OCI-LY1 (cell line): Measurements from ENCODE around the gene OXNAD1.

Experiments
- H2AFZ ChIP-seq: fragments of 200-600 bp; sonication (generic), shearing (Covaris generic); 2 replicates; pipeline ENCODE4 v1.6.0; 2014; ENCODE audit warnings: antibody characterized with exemption, mild to moderate bottlenecking, low read length
- H3F3A ChIP-seq: fragments of 200-600 bp; sonication (generic), shearing (Covaris generic); 2 replicates; pipeline ENCODE4 v1.6.0; 2014; ENCODE audit warnings: mild to moderate bottlenecking, antibody characterized with exemption, low read length, moderate library complexity; ENCODE audit not compliant: insufficient read depth
- H3K27ac ChIP-seq: fragments of 200-600 bp; sonication (generic); 2 replicates; pipeline ENCODE4 v1.5.1; 2014; ENCODE audit warnings: low read length, mixed run types, mild to moderate bottlenecking, low read depth; ENCODE audit not compliant: poor library complexity, severe bottlenecking
- H3K27me3 ChIP-seq: fragments of 200-600 bp; sonication (generic); 2 replicates; pipeline ENCODE4 v1.6.0; 2014; ENCODE audit warnings: antibody characterized with exemption, mild to moderate bottlenecking, low read length, moderate library complexity; ENCODE audit not compliant: insufficient read depth
- H3K36me3 ChIP-seq: fragments of 200-600 bp; sonication (generic); 2 replicates; pipeline ENCODE4 v1.6.1; 2014; ENCODE audit warnings: mild to moderate bottlenecking, antibody characterized with exemption, low read length, moderate library complexity, mixed read lengths; ENCODE audit not compliant: insufficient read depth
- H3K4me1 ChIP-seq: fragments of 200-600 bp; sonication (generic); 2 replicates; pipeline ENCODE4 v1.5.1; 2014; ENCODE audit warnings: mild to moderate bottlenecking, low read length, moderate library complexity; ENCODE audit not compliant: insufficient read depth, severe bottlenecking
- H3K4me2 ChIP-seq: fragments of 200-600 bp; sonication (generic), shearing (Covaris generic); 2 replicates; pipeline ENCODE4 v1.6.1; 2014; ENCODE audit warnings: low read length
- H3K4me3 ChIP-seq: fragments of 200-600 bp; sonication (generic); 2 replicates; pipeline ENCODE4 v1.5.1; 2014; ENCODE audit warnings: low read length, low read depth, mild to moderate bottlenecking, mixed read lengths; ENCODE audit not compliant: poor library complexity, severe bottlenecking
- H3K79me2 ChIP-seq: fragments of 200-600 bp; shearing (Covaris generic); 2 replicates; pipeline ENCODE4 v1.6.1; 2016; ENCODE audit warnings: mixed run types, low read length, mixed read lengths; ENCODE audit not compliant: insufficient read depth
- H3K9ac ChIP-seq: fragments of 200-600 bp; sonication (generic), shearing (Covaris generic); 2 replicates; pipeline ENCODE4 v1.6.1; 2014; ENCODE audit warnings: mild to moderate bottlenecking, low read length, mixed read lengths
- H3K9me2 ChIP-seq: fragments of 200-600 bp; sonication (generic), shearing (Covaris generic); 2 replicates; pipeline ENCODE4 v1.6.1; 2014; ENCODE audit warnings: low read depth, mild to moderate bottlenecking, low read length, mixed read lengths
- H3K9me3 ChIP-seq: fragments of 200-600 bp; shearing (Covaris generic); 2 replicates; pipeline ENCODE4 v1.6.1; 2014; ENCODE audit warnings: low read length, mixed read lengths
- H4K20me1 ChIP-seq: fragments of 200-600 bp; sonication (generic), shearing (Covaris generic); 2 replicates; pipeline ENCODE4 v1.6.0; 2016; ENCODE audit warnings: mild to moderate bottlenecking, low read length; ENCODE audit not compliant: insufficient read depth
- EZH2 ChIP-seq: fragments of 200-600 bp; sonication (generic), shearing (Covaris generic); IDR thresholded peaks from 2 replicates; pipeline ENCODE4 v1.8.0; 2017; ENCODE audit warnings: borderline replicate concordance, mixed run types, mild to moderate bottlenecking, antibody characterized with exemption, low read length, moderate library complexity, mixed read lengths
- TF ChIP-seq, protein P1 (sequence below): fragments of 200-600 bp; sonication (generic), shearing (Covaris generic); IDR thresholded peaks from 2 replicates; pipeline ENCODE4 v1.5.1; 2017; ENCODE audit warnings: mild to moderate bottlenecking, antibody characterized with exemption, low read length, moderate library complexity, mixed read lengths

The OXNAD1 gene

GRCh38 chr3:16319307-16319706 is 54.3 kb downstream of the OXNAD1 start:
- no peak overlapping the region for H3K9ac ChIP-seq
- H3K9me3 ChIP-seq, result no peaks in the 10 kb centered on the region
- no peak overlapping the region for H2AFZ ChIP-seq
- H3K79me2 ChIP-seq, result no peaks in the 10 kb centered on the region
- TF ChIP-seq EZH2, result no peak
- TF ChIP-seq, protein P1, sequence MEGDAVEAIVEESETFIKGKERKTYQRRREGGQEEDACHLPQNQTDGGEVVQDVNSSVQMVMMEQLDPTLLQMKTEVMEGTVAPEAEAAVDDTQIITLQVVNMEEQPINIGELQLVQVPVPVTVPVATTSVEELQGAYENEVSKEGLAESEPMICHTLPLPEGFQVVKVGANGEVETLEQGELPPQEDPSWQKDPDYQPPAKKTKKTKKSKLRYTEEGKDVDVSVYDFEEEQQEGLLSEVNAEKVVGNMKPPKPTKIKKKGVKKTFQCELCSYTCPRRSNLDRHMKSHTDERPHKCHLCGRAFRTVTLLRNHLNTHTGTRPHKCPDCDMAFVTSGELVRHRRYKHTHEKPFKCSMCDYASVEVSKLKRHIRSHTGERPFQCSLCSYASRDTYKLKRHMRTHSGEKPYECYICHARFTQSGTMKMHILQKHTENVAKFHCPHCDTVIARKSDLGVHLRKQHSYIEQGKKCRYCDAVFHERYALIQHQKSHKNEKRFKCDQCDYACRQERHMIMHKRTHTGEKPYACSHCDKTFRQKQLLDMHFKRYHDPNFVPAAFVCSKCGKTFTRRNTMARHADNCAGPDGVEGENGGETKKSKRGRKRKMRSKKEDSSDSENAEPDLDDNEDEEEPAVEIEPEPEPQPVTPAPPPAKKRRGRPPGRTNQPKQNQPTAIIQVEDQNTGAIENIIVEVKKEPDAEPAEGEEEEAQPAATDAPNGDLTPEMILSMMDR, result peak; percentile 71
- H3K9me2 ChIP-seq, result no peaks in the 10 kb centered on the region
- no peaks in the 10 kb centered on the region for H3K27me3 ChIP-seq
- H3K27ac ChIP-seq, result no peak overlapping the region
- H3F3A ChIP-seq, result no peaks in the 10 kb centered on the region
- H3K36me3 ChIP-seq, result peaks cover 98% of the 10 kb centered on the region
- no peak overlapping the region for H3K4me2 ChIP-seq
- H3K4me3 ChIP-seq, result no peak overlapping the region
- no peaks in the 10 kb centered on the region for H3K4me1 ChIP-seq
- no peaks in the 10 kb centered on the region for H4K20me1 ChIP-seq

GRCh38 chr3:16319723-16320122 is 54.7 kb downstream of the OXNAD1 start:
- no peaks in the 10 kb centered on the region for H3F3A ChIP-seq
- H3K9me2 ChIP-seq, result no peaks in the 10 kb centered on the region
- H3K4me2 ChIP-seq, result no peak overlapping the region
- no peak overlapping the region for H2AFZ ChIP-seq
- no peaks in the 10 kb centered on the region for H4K20me1 ChIP-seq
- H3K27me3 ChIP-seq, result no peaks in the 10 kb centered on the region
- no peaks in the 10 kb centered on the region for H3K4me1 ChIP-seq
- H3K36me3 ChIP-seq, result peaks cover 98% of the 10 kb centered on the region
- H3K9ac ChIP-seq, result no peak overlapping the region
- H3K79me2 ChIP-seq, result no peaks in the 10 kb centered on the region
- no peaks in the 10 kb centered on the region for H3K9me3 ChIP-seq
- no peak overlapping the region for H3K4me3 ChIP-seq
- no peak overlapping the region for H3K27ac ChIP-seq
- TF ChIP-seq EZH2, result no peak
- TF ChIP-seq, protein P1, result no peak

- Histone ChIP-seq H3K4me3 (no peak overlapping the region), H3K9me3 (no peaks in the 10 kb centered on the region), H3F3A (no peaks in the 10 kb centered on the region), H3K36me3 (peaks cover 99% of the 10 kb centered on the region), H3K27me3 (no peaks in the 10 kb centered on the region), H3K27ac (no peak overlapping the region), H2AFZ (no peak overlapping the region), H3K4me2 (no peak overlapping the region), H3K79me2 (no peaks in the 10 kb centered on the region), H4K20me1 (no peaks in the 10 kb centered on the region), H3K9ac (no peak overlapping the region), H3K9me2 (no peaks in the 10 kb centered on the region), H3K4me1 (no peaks in the 10 kb centered on the region)
- no peak for TF ChIP-seq EZH2
- TF ChIP-seq, protein P1, result no peak
Observed at GRCh38 chr3:16320711-16321110, 55.7 kb downstream of the OXNAD1 start.
